ENCODE results near the gene CHKA. TPM values are rescaled to one million over a fixed set of nuclear protein-coding genes. Genes with fewer than 3 reads are reported as not detected.

Gene CHKA
- total RNA-seq, 1 experiment from 2014 or later = 63.0 TPM

DNA sequence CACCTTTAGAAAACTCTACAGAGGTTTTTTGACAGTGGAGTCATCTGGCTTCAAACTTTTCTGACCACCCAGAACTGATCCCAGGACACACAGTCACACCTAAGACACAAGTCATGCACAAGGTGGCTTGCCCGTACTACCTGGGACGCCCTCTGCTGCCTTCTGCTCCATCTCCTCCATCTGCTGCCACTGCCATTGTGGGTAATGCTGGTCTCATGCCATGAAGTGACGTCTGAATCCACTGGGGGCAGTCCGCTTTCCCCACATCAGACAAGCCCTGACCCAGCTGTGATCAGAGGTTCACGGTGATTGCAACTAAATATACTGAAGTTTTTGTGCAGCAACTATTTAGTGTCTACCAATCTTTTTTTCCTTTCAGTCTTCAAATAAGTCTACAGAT is 96.1 kb downstream of the CHKA start:
- no peaks in the 10 kb centered on the region; the same call in 1 of the 2 replicates for H3K4me1 ChIP-seq (ENCODE audit: insufficient read depth, low read length)
- no peak for DNase-seq

More for the DNA sequence above, 96.1 kb downstream of the CHKA start:
- Histone ChIP-seq H2BK15ac (ENCODE audit: low read depth, low read length) (no peak overlapping the region), H3K4ac (ENCODE audit: low read depth, low read length) (no peak overlapping the region), H3K9ac (ENCODE audit: extremely low read depth, insufficient read length, low read length) (no peak overlapping the region), H3K9me3 (ENCODE audit: control insufficient read depth, low read depth, low read length) (no peaks in the 10 kb centered on the region), H3K23ac (ENCODE audit: insufficient read length, low read depth, low read length) (no peak overlapping the region), H2AK5ac (ENCODE audit: insufficient read length, low read length) (no peak overlapping the region), H2BK20ac (ENCODE audit: low read depth, low read length, poor library complexity, severe bottlenecking) (no peak overlapping the region), H4K8ac (replicated peaks; ENCODE audit: insufficient read length, low read depth, low read length) (no peak overlapping the region), H2BK5ac (ENCODE audit: insufficient read length, low read length) (no peak overlapping the region), H3K4me2 (ENCODE audit: insufficient read depth, insufficient read length, low read length) (no peak overlapping the region), H3K79me2 (ENCODE audit: insufficient read depth, low read length) (no peaks in the 10 kb centered on the region), H3T11ph (ENCODE audit: low read length) (no peak overlapping the region), H3K27ac (ENCODE audit: insufficient read length, low read depth, low read length) (no peak overlapping the region), H3K14ac (ENCODE audit: insufficient read depth, low read length) (no peak overlapping the region), H2BK120ac (ENCODE audit: low read depth, low read length, poor library complexity, severe bottlenecking) (no peak overlapping the region), H2AFZ (ENCODE audit: low read length) (no peak overlapping the region), H4K20me1 (ENCODE audit: control insufficient read depth, insufficient read depth, insufficient read length) (no peaks in the 10 kb centered on the region), H3K79me1 (ENCODE audit: insufficient read depth, low read depth, low read length, poor library complexity, severe bottlenecking) (no peaks in the 10 kb centered on the region), H3K27me3 (ENCODE audit: insufficient read depth, low read length) (no peaks in the 10 kb centered on the region), H4K5ac (ENCODE audit: insufficient read length, low read depth, low read length) (no peak overlapping the region), H3K56ac (ENCODE audit: insufficient read length, low read depth, low read length) (no peak overlapping the region), H3K23me2 (ENCODE audit: insufficient read length, low read depth, low read length, poor library complexity, severe bottlenecking) (peaks cover 7% of the 10 kb centered on the region), H2BK12ac (ENCODE audit: insufficient read length, low read depth, low read length) (no peak overlapping the region), H3K18ac (ENCODE audit: insufficient read length, low read depth, low read length) (no peak overlapping the region), H4K91ac (ENCODE audit: insufficient read length, low read depth, low read length) (no peak overlapping the region)
- H3K27ac Mint-ChIP-seq = peak overlapping the region in 1 of 3 experiments; percentile 35; a peak in 2 of 7 replicates
- H3K9me3 Mint-ChIP-seq = no peaks in the 10 kb centered on the region
- WGBS (ENCODE audit: extremely low coverage, insufficient read length, low lambda C conversion rate) = no CpG with 5 or more reads among the region's 5 CpGs
- H3K4me1 Mint-ChIP-seq = peaks cover 22 to 27% of the 10 kb centered on the region in 2 experiments
- TF ChIP-seq, protein P1, sequence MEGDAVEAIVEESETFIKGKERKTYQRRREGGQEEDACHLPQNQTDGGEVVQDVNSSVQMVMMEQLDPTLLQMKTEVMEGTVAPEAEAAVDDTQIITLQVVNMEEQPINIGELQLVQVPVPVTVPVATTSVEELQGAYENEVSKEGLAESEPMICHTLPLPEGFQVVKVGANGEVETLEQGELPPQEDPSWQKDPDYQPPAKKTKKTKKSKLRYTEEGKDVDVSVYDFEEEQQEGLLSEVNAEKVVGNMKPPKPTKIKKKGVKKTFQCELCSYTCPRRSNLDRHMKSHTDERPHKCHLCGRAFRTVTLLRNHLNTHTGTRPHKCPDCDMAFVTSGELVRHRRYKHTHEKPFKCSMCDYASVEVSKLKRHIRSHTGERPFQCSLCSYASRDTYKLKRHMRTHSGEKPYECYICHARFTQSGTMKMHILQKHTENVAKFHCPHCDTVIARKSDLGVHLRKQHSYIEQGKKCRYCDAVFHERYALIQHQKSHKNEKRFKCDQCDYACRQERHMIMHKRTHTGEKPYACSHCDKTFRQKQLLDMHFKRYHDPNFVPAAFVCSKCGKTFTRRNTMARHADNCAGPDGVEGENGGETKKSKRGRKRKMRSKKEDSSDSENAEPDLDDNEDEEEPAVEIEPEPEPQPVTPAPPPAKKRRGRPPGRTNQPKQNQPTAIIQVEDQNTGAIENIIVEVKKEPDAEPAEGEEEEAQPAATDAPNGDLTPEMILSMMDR (conservative IDR thresholded peaks at IDR 0.05) = peak; percentile 33; the same call in 2 of the 3 replicates
- H3K4me3 Mint-ChIP-seq = no peak overlapping the region
- no peaks in the 10 kb centered on the region for H3K27me3 Mint-ChIP-seq (ENCODE audit: low read depth)
- H3K36me3 Mint-ChIP-seq (ENCODE audit: insufficient read depth in 1 of 3, low read depth in 3 of 3) = peaks cover 8 to 29% (median 12%) of the 10 kb centered on the region in 3 experiments

All from H9 (cell line).